A673 (cell line): ENCODE results near the gene TMEM156. TPM values are rescaled to one million over a fixed set of nuclear protein-coding genes. Genes with fewer than 3 reads are reported as not detected.

Experiments
- BruUV-seq: library from RNA; stranded (reverse); fragments of 400-500 nt; replicated peaks from 2 replicates; lab custom pipeline; 2021; lab: Mats Ljungman, UMichigan
- CTCF ChIA-PET: fragments of 300-600 bp; sonication (Branson Sonifier 250); formaldehyde crosslinking; loops from one replicate; lab custom pipeline; 2022; ENCODE audit warnings: antibody characterized with exemption; lab: Charles Lee
- POLR2A ChIA-PET: fragments of 300-600 bp; sonication (Branson Sonifier 250); formaldehyde crosslinking; loops from one replicate; lab custom pipeline; 2022; ENCODE audit warnings: antibody characterized with exemption; ENCODE audit not compliant: low non-redundant PET; lab: Charles Lee
- DNase-seq: peaks from one replicate; pipeline ENCODE4 v3.0.0-alpha.2; 2015; ENCODE audit warnings: low spot score
- H3K27ac ChIP-seq: fragments of 200-600 bp; sonication (generic); 2 replicates; pipeline ENCODE4 v1.5.1; 2016; ENCODE audit warnings: mixed run types, low read depth, mild to moderate bottlenecking, mixed read lengths, antibody characterized with exemption, low read length; ENCODE audit not compliant: poor library complexity, severe bottlenecking
- H3K27me3 ChIP-seq: fragments of 200-600 bp; sonication (generic); replicated peaks from 2 replicates; pipeline ENCODE4 v1.6.1; 2017; ENCODE audit warnings: mixed run types, low read depth, mild to moderate bottlenecking, mixed read lengths, antibody characterized with exemption, low read length; ENCODE audit not compliant: insufficient read depth, poor library complexity
- H3K36me3 ChIP-seq: fragments of 200-600 bp; sonication (generic); 2 replicates; pipeline ENCODE4 v1.6.1; 2016; ENCODE audit warnings: mixed run types, mild to moderate bottlenecking, mixed read lengths, antibody characterized with exemption, low read length; ENCODE audit not compliant: insufficient read depth, poor library complexity, severe bottlenecking
- H3K4me1 ChIP-seq: fragments of 200-600 bp; sonication (generic); 2 replicates; pipeline ENCODE4 v1.6.1; 2017; ENCODE audit warnings: mixed run types, mild to moderate bottlenecking, mixed read lengths, antibody characterized with exemption, low read length; ENCODE audit not compliant: insufficient read depth, poor library complexity, severe bottlenecking
- H3K4me3 ChIP-seq: fragments of 200-600 bp; sonication (generic); 2 replicates; pipeline ENCODE4 v1.5.1; 2016; ENCODE audit warnings: low read depth, mixed run types, mild to moderate bottlenecking, mixed read lengths, low read length; ENCODE audit not compliant: poor library complexity, severe bottlenecking
- H3K9me3 ChIP-seq: fragments of 200-600 bp; sonication (generic); 2 replicates; pipeline ENCODE4 v1.6.1; 2016; ENCODE audit warnings: mixed run types, low read depth, mild to moderate bottlenecking, mixed read lengths, antibody characterized with exemption, low read length; ENCODE audit not compliant: poor library complexity, severe bottlenecking
- EZH2 ChIP-seq: fragments of 200-600 bp; sonication (generic); IDR thresholded peaks from 2 replicates; pipeline ENCODE4 v1.6.1; 2017; ENCODE audit warnings: borderline replicate concordance, low read depth, mild to moderate bottlenecking, mixed read lengths, antibody characterized with exemption, low read length; ENCODE audit not compliant: poor library complexity, severe bottlenecking
- intact Hi-C: fragments of 100-400 bp; cut with micrococcal nuclease; formaldehyde crosslinking; loops from one replicate; pipeline ENCODE4 v1.10.0; 2022; ENCODE audit not compliant: unreplicated experiment
- total RNA-seq: library from RNA; stranded (reverse); gene quantifications from 2 replicates; pipeline ENCODE4 v1.2.3, GENCODE V29; 2021
- TF ChIP-seq, protein P1 (sequence below): fragments of 300-800, 200-600 bp; sonication (generic); conservative IDR thresholded peaks from 2 replicates; pipeline ENCODE4 v1.5.1; 2017; ENCODE audit warnings: low read depth, mild to moderate bottlenecking, antibody characterized with exemption, low read length, moderate library complexity, mixed read lengths

Gene TMEM156
- total RNA-seq, 1 experiment from 2014 or later: not detected

DNA sequence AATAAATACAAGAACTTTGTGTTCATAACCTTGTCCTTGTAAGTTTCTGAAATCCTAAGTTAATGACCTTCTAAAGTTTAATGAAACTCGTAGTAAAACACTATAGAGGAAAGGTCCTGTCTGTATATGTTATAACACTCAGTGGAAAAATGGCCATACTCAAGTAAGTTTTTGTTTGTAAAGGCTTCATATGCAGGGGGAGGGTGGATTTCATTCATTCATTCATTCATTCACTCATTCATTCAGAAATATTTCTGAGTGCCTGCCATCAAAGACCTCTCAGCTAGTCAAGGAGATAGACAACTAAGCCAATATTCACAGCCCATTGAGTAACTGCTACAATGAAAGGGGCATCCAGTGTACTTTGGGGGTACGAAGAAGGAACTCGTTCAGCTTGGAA, 6.9 kb upstream of the TMEM156 start:
- Histone ChIP-seq H3K4me3 (no peak overlapping the region), H3K27ac (no peak overlapping the region), H3K9me3 (no peaks in the 10 kb centered on the region), H3K36me3 (no peaks in the 10 kb centered on the region), H3K4me1 (peaks cover 6% of the 10 kb centered on the region), H3K27me3 (no peaks in the 10 kb centered on the region)
- no TSS peak for BruUV-seq
- POLR2A ChIA-PET: no interaction called here
- no peak for TF ChIP-seq EZH2
- TF ChIP-seq, protein P1, sequence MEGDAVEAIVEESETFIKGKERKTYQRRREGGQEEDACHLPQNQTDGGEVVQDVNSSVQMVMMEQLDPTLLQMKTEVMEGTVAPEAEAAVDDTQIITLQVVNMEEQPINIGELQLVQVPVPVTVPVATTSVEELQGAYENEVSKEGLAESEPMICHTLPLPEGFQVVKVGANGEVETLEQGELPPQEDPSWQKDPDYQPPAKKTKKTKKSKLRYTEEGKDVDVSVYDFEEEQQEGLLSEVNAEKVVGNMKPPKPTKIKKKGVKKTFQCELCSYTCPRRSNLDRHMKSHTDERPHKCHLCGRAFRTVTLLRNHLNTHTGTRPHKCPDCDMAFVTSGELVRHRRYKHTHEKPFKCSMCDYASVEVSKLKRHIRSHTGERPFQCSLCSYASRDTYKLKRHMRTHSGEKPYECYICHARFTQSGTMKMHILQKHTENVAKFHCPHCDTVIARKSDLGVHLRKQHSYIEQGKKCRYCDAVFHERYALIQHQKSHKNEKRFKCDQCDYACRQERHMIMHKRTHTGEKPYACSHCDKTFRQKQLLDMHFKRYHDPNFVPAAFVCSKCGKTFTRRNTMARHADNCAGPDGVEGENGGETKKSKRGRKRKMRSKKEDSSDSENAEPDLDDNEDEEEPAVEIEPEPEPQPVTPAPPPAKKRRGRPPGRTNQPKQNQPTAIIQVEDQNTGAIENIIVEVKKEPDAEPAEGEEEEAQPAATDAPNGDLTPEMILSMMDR: no peak
- CTCF ChIA-PET: no interaction called here
- DNase-seq: no peak
- intact Hi-C loops: no loop called here

DNA sequence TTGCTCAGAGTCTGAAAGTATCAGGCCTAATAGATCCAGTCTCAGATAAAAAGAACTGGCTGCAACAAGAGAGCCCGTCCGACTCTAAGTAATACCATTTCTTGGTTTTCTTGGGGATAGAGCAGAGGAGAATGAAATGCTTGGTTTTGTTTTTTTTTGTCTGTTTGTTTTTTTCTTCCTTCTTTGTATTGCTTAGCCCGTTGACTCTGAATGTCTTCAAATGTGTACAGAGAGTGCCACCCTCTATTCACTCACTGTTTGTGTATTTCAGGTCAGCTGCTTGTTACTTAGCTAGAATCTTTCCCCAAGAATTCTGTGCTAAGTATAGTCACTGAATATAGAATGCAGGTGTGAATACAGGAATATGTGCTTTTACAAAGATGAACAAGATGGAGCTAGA, 5.7 kb upstream of the TMEM156 start:
- Histone ChIP-seq H3K36me3 (no peaks in the 10 kb centered on the region), H3K27me3 (no peaks in the 10 kb centered on the region), H3K9me3 (no peaks in the 10 kb centered on the region), H3K4me1 (no peaks in the 10 kb centered on the region), H3K4me3 (no peak overlapping the region), H3K27ac (no peak overlapping the region)
- no TSS peak for BruUV-seq
- DNase-seq: no peak
- CTCF ChIA-PET: no interaction called here
- POLR2A ChIA-PET: no interaction called here
- intact Hi-C loops: no loop called here
- TF ChIP-seq, protein P1: no peak
- TF ChIP-seq EZH2: no peak

DNA sequence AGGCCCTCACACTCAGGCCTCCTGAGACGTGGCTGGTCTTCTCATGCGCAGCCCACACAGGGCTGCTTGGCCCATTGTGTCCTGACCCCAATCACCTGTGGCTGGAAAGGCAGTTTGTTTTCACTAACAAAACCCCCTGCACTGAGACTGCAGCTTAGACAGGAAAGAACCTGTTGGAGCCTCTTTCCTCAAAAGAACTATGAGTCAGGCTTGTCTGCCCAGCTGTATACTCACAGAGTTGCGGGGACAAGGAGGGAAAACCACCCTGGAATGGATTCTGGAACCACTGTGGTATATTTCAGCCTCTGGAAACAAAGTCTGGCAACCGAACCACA, 5.2 kb upstream of the TMEM156 start:
- no peak overlapping the region for H3K27ac ChIP-seq
- no peaks in the 10 kb centered on the region for H3K36me3 ChIP-seq
- POLR2A ChIA-PET: no interaction called here
- no peaks in the 10 kb centered on the region for H3K4me1 ChIP-seq
- H3K9me3 ChIP-seq: no peaks in the 10 kb centered on the region
- no peak overlapping the region for H3K4me3 ChIP-seq
- intact Hi-C loops: no loop called here
- CTCF ChIA-PET: no interaction called here
- H3K27me3 ChIP-seq: no peaks in the 10 kb centered on the region
- TF ChIP-seq, protein P1: no peak
- TF ChIP-seq EZH2: no peak
- no peak for DNase-seq
- no TSS peak for BruUV-seq
